ENCODE data around the gene SH3BGR.
A peak's percentile ranks its signal among the peaks of the same experiment; 100 is the strongest.
"Not testable (repeated sequence)": the region's sequence is repeated elsewhere in the genome, so short reads cannot be mapped to it uniquely, and the experiment has no call there.

SH3BGR gene

GRCh38 chr21:39451332-39452206, at the start of gene SH3BGR:
TSS of gene SH3BGR (plus strand) at chr21:39451970. CDS start at chr21:39452097, 127 bp downstream.
- DNase-seq: peak; percentile 8

GRCh38 chr21:39406065-39406464, 45.7 kb upstream of the SH3BGR start:
- no peak for DNase-seq

GRCh38 chr21:39419204-39419603, 32.6 kb upstream of the SH3BGR start:
- DNase-seq: not testable (repeated sequence)

- DNase-seq: no peak
Observed at GRCh38 chr21:39422527-39423241, 29.1 kb upstream of the SH3BGR start.

GRCh38 chr21:39429445-39429844, 22.3 kb upstream of the SH3BGR start:
- no peak for DNase-seq

- DNase-seq: no peak
Observed at GRCh38 chr21:39430016-39430415, 21.8 kb upstream of the SH3BGR start.

- peak; percentile 21 for DNase-seq
Observed at GRCh38 chr21:39430457-39430856, 21.3 kb upstream of the SH3BGR start.

- DNase-seq: no peak
Observed at GRCh38 chr21:39430954-39431353, 20.8 kb upstream of the SH3BGR start.

- DNase-seq: peak; percentile 13
Observed at GRCh38 chr21:39434950-39435349, 16.8 kb upstream of the SH3BGR start.

- no peak for DNase-seq
Observed at GRCh38 chr21:39439232-39439631, 12.5 kb upstream of the SH3BGR start.

- peak; percentile 46 for DNase-seq
Observed at GRCh38 chr21:39441502-39442475, 10.0 kb upstream of the SH3BGR start.

- peak; percentile 66 for DNase-seq
Observed at GRCh38 chr21:39444421-39445180, 7.2 kb upstream of the SH3BGR start.

GRCh38 chr21:39445321-39446269, 6.2 kb upstream of the SH3BGR start, which contains the start of gene LCA5L:
TSS of gene LCA5L (minus strand) at chr21:39445778. CDS start at chr21:39428493, 17,285 bp downstream.
- peak; percentile 89 for DNase-seq

- no peak for DNase-seq
Observed at GRCh38 chr21:39447264-39447663, 4.5 kb upstream of the SH3BGR start.

GRCh38 chr21:39452207-39452969, 618 bp downstream of the SH3BGR start:
- peak; percentile 53 for DNase-seq

GRCh38 chr21:39452970-39453342, 1.2 kb downstream of the SH3BGR start:
- no peak for DNase-seq

GRCh38 chr21:39453571-39454179, 1.9 kb downstream of the SH3BGR start:
- no peak for DNase-seq

- no peak for DNase-seq
Observed at GRCh38 chr21:39454949-39455668, 3.3 kb downstream of the SH3BGR start.

GRCh38 chr21:39456665-39457064, 4.9 kb downstream of the SH3BGR start:
- DNase-seq: no peak

Data from fibroblast of skin of right quadriceps (primary cell).